Middle frontal gyrus (tissue), 1 donor: ENCODE results near the gene LSM11.

Experiments used
- DNase-seq: peaks from one replicate; pipeline ENCODE4 v3.0.0-alpha.2; 2015; ENCODE audit warnings: low spot score; ENCODE audit errors: extremely low spot score

The LSM11 gene

DNA sequence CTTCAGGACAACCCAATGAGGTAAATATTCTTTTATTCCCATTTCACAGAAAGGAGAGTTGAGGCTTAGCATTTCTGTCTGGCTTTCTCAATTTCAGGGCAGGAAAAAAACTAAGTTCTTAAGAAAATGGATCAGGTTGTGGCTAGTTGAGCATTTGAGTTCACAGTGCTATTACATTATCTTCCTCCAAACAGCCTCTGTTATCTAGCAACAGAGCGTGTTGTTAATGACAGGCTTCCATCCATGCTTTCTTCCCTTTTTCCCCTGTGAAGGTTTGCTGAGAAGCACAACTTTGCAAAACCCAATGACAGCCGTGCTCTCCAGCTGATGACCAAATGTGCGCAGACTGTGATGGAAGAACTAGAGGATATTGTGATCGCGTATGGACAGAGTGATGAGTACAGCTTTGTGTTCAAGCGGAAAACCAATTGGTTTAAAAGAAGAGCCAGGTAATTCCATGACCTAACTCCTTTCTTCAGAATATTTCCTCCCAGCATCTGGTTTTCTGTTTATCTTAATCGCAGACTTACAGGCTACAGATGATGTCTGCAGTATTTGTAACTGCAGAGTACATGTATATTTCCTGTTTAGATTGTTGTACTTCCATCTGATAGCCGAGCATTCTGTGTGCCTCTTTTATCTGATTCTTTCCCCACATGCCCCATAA, 10.8 kb upstream of the LSM11 start:
- no peak for DNase-seq

DNA sequence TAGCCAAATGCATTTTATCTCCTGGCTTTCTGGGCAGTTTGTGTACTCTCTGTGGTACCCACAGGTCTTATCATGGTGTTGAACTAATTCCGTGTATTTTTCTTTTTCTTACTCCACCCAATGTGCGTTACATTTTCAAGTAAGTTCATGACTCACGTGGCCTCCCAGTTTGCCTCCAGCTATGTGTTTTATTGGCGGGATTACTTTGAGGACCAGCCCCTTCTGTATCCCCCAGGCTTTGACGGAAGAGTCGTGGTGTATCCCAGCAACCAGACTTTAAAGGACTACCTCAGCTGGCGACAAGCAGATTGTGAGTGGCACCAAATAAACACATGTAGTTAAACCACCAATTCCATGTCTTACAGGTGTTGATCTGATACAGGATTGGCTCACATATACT, 9.1 kb upstream of the LSM11 start:
- no peak for DNase-seq

DNA sequence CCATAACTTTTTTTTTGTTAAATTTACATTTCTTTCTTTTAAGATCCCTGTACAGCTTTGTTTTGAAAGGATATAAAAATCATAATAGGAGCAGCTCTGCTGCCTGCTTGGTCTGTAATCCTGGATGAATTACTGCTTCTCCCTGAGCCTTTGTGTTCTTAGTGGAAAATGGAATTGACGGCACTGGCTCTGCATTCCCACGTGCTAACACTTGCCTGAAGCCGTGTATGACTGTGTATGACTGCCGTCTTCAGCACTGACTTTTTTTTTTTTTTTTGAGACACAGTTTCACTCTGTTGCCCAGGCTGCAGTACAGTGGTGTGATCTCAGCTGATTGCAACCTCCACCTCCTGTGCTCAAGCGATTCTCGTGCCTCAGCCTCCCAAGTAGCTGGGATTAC, 7.5 kb upstream of the LSM11 start:
- DNase-seq: no peak

DNA sequence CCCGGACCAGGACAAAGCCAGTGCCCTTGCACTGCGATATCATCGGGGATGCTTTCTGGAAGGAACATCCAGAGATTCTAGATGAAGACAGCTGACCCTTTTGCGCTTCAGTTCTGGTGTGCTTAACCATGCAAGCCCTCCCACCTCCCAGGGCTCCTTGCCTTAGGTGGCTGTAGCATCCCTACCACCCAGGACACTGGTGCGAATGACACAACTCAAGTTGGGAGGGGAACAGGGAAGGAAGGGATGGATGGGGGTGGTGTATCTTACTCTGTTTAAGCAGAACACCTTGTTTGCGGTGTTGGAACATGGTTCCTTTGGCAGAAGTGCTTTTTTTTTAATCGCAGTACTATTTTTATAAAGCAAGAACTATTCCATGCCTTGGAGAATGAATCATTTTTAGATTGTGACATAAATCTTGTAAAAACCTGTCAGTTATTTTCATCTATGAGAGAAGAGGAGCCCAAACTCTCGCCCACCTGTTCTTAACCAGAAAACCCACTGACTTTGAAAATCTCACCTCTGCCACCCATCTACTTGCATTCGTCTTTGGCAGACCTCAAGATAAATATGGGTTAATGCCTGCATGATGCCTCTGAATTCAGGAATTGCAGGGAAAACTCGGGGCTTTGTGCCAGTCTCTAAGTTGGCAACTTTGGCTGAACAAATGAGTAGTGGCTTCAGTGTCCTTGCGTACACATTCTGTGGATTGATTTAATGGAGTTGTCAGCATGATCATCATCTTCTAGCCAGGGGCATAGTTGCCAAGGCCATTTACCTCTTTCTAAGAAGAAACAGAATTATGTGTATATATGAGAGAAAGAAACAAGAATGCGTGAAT, 3.9 kb upstream of the LSM11 start:
- no peak for DNase-seq

DNA sequence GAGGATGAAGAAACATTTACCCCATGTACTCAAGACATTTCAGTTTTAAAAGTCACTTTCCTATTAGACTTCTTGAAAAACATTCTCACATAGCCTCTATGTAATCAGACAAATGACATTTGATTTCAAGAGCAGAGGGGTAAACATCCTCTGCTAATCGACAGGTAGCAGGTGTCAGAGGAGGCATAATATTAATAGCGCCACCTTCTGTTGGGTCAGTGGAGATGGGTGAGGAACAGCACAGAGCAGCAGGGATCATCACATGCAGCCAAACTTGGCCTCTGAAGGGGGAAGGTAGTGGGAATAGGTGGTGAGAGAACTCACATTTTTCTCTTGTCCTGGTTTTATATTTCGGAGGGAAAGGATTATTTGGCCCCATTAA, 3.3 kb upstream of the LSM11 start:
- no peak for DNase-seq

DNA sequence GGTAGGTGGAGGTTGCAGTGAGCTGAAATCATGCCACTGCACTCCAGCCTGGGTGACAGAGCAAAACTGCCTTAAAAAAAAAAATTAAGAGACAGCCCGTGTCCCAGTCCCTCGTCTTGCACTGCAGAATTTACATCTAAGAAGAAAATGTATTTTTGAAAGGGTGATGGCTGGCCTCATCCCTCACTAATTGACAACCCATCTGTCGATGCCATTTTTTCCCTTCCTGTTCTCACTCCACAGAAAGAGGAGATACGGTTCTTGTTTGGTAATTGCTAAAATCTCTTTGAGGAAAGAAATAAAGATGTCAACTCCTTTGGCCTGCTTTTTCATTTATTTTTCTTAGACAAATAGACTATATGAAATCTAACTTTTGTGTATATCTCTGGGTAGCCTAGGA, 2.4 kb upstream of the LSM11 start:
- no peak for DNase-seq

DNA sequence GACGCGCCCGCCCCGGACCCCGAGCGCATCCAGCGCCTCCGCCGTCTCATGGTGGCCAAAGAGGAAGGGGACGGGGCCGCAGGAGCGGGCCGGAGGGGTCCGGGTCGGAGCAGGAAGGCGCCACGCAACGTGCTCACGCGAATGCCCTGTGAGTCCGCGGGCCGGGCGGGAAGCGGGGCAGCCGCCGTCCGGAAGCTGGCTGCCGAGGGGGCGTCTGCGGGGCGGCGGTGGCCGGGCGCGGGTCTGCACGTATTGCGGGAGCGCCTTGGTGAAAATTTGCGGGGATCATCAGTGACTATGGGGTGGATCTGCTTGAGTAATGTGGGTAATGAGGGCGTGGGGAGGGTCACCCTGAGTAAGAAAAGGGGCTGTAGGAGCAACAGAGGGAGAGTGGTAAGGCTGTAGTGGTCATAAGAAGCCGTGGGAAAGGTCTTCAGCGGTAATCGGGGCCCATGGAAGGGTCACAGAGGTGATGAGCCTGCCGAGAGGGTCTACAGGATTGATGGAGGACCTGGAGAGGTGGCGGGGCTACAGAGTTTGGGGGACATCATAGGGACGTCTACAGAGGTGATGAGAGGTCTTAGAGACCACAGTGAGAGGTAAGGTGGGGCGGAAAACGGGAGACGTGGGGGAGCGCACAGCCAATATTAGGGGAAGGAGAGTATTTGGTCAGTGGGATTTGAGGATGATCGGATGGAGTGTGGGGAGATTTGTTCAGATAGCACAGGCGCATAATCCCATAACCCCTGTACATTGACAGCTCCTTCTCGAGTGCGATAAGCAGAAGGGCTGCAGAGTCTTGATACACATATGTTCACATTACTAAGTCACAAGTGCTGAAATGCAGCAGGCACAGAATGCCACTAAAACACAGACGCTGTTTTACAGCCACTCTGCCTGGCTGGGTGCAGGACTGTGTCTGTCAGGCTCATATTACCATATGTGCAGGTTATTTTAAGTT, 819 bp downstream of the LSM11 start:
- DNase-seq: no peak

DNA sequence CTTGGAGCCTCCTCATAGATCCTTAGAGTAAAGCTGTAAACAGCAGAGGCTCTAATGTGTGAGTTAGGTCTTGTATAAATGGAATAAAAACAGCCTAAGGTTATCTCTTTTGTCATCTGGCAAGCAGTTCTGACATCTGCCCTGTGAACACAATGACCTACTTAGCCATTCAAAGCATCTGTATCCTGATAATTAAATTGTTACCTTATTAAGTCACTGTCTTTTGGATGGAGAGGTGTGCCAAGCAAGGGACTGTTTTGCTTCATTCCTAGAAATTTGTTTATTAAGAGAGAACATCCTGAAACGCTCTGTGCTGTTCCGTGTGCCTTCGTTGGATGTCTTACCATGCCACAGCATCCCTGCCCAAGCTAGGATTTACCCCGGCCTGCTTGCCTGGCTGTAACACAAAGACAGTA, 1.5 kb downstream of the LSM11 start:
- no peak for DNase-seq

DNA sequence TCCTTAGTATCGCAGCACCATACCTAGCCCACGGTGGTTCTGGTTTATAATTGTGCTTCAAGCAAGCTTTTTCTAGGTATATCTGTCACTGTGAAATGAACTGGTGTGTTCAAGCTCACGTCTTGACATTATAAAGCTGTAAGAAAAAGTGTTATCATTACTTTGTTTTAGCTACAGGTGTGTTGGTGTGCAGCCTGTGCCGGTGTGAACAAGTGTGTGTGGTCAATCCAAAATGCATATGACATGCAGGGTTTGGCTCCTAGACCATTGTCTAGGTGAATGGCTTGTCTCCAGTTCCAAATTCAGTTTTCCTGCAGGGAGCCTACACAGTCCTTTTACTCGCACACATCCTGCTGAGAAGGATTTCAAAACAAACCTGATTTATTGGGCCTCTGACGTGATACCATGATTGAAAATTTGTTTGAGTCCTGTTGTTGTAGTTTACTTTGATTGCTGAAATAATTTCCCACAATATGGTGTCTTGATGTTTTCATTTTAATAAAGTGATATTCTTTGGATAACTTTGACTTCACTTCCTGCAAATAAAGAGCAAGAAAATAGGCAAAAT, 3.7 kb downstream of the LSM11 start:
- DNase-seq: no peak

GRCh38 chr5:157747766-157748700, 4.5 kb downstream of the LSM11 start:
- DNase-seq: no peak

- no peak for DNase-seq
Measured at GRCh38 chr5:157748760-157749461, 5.4 kb downstream of the LSM11 start.

- DNase-seq: no peak
Measured at GRCh38 chr5:157749462-157749799, 5.9 kb downstream of the LSM11 start.

GRCh38 chr5:157750320-157750719, 6.8 kb downstream of the LSM11 start:
- no peak for DNase-seq

DNA sequence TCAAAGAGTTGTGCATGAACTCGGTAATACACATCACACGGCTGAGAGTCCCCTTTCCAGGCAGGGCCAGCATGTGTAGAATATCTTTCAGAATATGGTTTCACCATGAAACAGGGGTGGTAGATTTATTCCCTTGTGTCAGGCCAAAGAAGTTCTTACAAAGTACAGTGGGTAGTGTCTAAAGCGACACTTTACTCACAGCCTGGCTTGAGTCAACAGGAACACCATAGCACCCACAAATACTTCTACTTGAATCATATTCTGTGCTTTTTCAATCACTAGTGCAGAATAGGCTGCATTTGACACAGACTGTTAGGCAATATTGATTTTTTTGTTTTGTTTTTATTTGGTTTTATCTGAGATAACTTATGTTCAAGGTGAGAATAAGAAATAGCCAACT, 12.6 kb downstream of the LSM11 start:
- no peak for DNase-seq

DNA sequence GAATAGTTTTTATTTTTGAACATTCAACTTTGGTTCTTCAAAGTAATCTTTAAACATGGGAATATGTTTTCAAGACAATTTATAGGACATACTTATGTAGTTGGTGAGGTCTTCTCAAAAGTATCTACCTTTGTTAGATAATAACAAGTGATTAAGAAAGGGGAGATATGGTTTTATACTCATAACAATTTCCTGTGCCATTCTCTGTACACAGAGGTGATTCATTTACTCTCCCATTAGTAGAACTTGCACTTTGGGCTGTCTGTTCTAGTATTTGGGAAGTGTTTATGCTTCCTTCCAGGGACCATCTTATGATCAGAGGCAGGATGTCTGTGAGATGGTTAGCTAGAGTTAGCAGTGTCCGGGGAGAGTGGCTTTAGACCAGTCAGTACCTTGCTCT, 15.2 kb downstream of the LSM11 start:
- no peak for DNase-seq

- DNase-seq: no peak
Measured at GRCh38 chr5:157761690-157762621, 18.4 kb downstream of the LSM11 start.

- no peak for DNase-seq
Measured at GRCh38 chr5:157764531-157764930, 21.0 kb downstream of the LSM11 start.

- DNase-seq: no peak
Measured at GRCh38 chr5:157766442-157766841, 22.9 kb downstream of the LSM11 start.

DNA sequence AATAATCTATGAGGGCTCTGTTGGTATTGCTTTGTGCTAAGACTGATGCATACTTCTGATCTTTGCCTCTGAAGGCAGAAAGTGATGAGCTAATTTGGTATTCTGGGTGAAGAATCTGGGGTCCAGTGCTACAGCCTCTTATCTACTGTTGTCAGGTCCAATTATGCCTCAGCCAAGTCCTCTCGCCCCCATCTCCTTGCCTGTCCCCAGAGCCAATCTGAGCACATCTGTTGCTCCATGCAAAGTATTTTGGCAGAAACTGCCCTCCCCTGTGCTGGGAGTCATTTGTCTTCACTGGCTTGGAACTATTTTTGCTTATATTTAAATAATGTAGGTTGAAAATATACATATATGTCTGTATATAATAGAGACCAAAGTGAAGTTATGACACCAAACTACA, 23.4 kb downstream of the LSM11 start:
- no peak for DNase-seq
